Trophoblast cell (in vitro differentiated cells and primary cell): ENCODE results near the gene NHSL1.

Source experiments
- DNase-seq, 2 donors: peaks; one replicate each; pipeline ENCODE4 v3.0.0-alpha.2; 2016
- H2AFZ ChIP-seq: 2 replicates; pipeline ENCODE4 v1.6.1; 2013; ENCODE audit warnings: low read length, moderate library complexity, mild to moderate bottlenecking; ENCODE audit not compliant: insufficient read depth, poor library complexity
- H2AK5ac ChIP-seq: 2 replicates; pipeline ENCODE4 v1.6.1; 2013; ENCODE audit warnings: mild to moderate bottlenecking, low read length
- H2BK120ac ChIP-seq: 2 replicates; pipeline ENCODE4 v1.6.1; 2013; ENCODE audit warnings: low read length, mild to moderate bottlenecking, moderate library complexity; ENCODE audit not compliant: insufficient read depth, poor library complexity
- H2BK12ac ChIP-seq: 2 replicates; pipeline ENCODE4 v1.6.1; 2013; ENCODE audit warnings: mild to moderate bottlenecking, low read length, moderate library complexity
- H2BK5ac ChIP-seq: 2 replicates; pipeline ENCODE4 v1.6.1; 2013; ENCODE audit warnings: low read length, low read depth, moderate library complexity, mild to moderate bottlenecking; ENCODE audit not compliant: poor library complexity
- H3K14ac ChIP-seq: 2 replicates; pipeline ENCODE4 v1.6.1; 2013; ENCODE audit warnings: mild to moderate bottlenecking, low read length
- H3K18ac ChIP-seq: 2 replicates; pipeline ENCODE4 v1.6.1; 2013; ENCODE audit warnings: mild to moderate bottlenecking, low read length
- H3K23ac ChIP-seq: 2 replicates; pipeline ENCODE4 v1.6.1; 2013; ENCODE audit warnings: low read length
- H3K27ac ChIP-seq: 2 replicates; pipeline ENCODE4 v1.5.1; 2013; ENCODE audit warnings: low read depth, mild to moderate bottlenecking, inconsistent platforms, low read length, moderate library complexity
- H3K27me3 ChIP-seq: 2 replicates; pipeline ENCODE4 v1.6.1; 2013; ENCODE audit warnings: inconsistent platforms, mild to moderate bottlenecking, low read length, moderate library complexity; ENCODE audit not compliant: insufficient read depth
- H3K36me3 ChIP-seq, 2 experiments: 1 replicate in 1 of 2; 2 replicates in 1 of 2; pipeline ENCODE4 v1.6.1; 2013; ENCODE audit warnings: low read length in 2 of 2, mild to moderate bottlenecking in 2 of 2, moderate library complexity in 1 of 2; ENCODE audit not compliant: insufficient read depth in 2 of 2, control insufficient read depth in 1 of 2
- H3K4ac ChIP-seq: 2 replicates; pipeline ENCODE4 v1.6.1; 2013; ENCODE audit warnings: low read depth, mild to moderate bottlenecking, low read length, moderate library complexity
- H3K4me1 ChIP-seq, 2 experiments: 1 replicate in 1 of 2; 2 replicates in 1 of 2; pipeline ENCODE4 v1.6.1; 2013; ENCODE audit warnings: low read length in 2 of 2, mild to moderate bottlenecking in 2 of 2, moderate library complexity in 1 of 2; ENCODE audit not compliant: insufficient read depth in 2 of 2, control insufficient read depth in 1 of 2
- H3K4me2 ChIP-seq: 2 replicates; pipeline ENCODE4 v1.6.1; 2013; ENCODE audit warnings: inconsistent platforms, mild to moderate bottlenecking, low read length, moderate library complexity
- H3K4me3 ChIP-seq: 2 replicates; pipeline ENCODE4 v1.5.1; 2013; ENCODE audit warnings: mild to moderate bottlenecking, low read depth, low read length, inconsistent platforms
- H3K79me1 ChIP-seq: one replicate; pipeline ENCODE4 v1.6.1; 2013; ENCODE audit warnings: low read length
- H3K79me2 ChIP-seq: 2 replicates; pipeline ENCODE4 v1.6.1; 2013; ENCODE audit warnings: low read length, mild to moderate bottlenecking; ENCODE audit not compliant: control insufficient read depth, insufficient read depth, poor library complexity
- H3K9ac ChIP-seq: 2 replicates; pipeline ENCODE4 v1.6.1; 2013; ENCODE audit warnings: mild to moderate bottlenecking, low read length
- H3K9me3 ChIP-seq: 2 replicates; pipeline ENCODE4 v1.6.1; 2013; ENCODE audit warnings: low read depth, mild to moderate bottlenecking, control low read depth, inconsistent platforms, low read length; ENCODE audit not compliant: insufficient read depth
- H4K12ac ChIP-seq: 2 replicates; pipeline ENCODE4 v1.6.1; 2013; ENCODE audit warnings: low read depth, mild to moderate bottlenecking, low read length, moderate library complexity
- H4K8ac ChIP-seq: 2 replicates; pipeline ENCODE4 v1.6.1; 2013; ENCODE audit warnings: low read depth, mild to moderate bottlenecking, low read length, moderate library complexity
- H4K91ac ChIP-seq: one replicate; pipeline ENCODE4 v1.6.1; 2013; ENCODE audit warnings: low read depth, mild to moderate bottlenecking, low read length, moderate library complexity
- WGBS: extraction: QIAGEN DNeasy Blood & Tissue Kit; methylation state at CpG from one replicate; pipeline ENCODE4 v1.1.7; 2013; ENCODE audit warnings: missing lambda C conversion rate; ENCODE audit not compliant: insufficient read length, insufficient coverage; ENCODE audit errors: extremely low coverage; 5-methylcytosine and 5-hydroxymethylcytosine counted together

Gene NHSL1

GRCh38 chr6:138508676-138508988 is 9.3 kb upstream of the NHSL1 start:
- Histone ChIP-seq H2BK12ac (no peak overlapping the region), H3K27me3 (no peaks in the 10 kb centered on the region), H3K23ac (no peak overlapping the region), H3K9ac (no peak overlapping the region), H4K12ac (no peak overlapping the region), H3K36me3 (peaks cover 0 to 2% of the 10 kb centered on the region in 2 experiments), H3K79me1 (no peaks in the 10 kb centered on the region), H3K4me3 (no peak overlapping the region), H3K4me1 (no peaks in the 10 kb centered on the region), H2BK5ac (no peak overlapping the region), H2AK5ac (no peak overlapping the region), H3K14ac (no peak overlapping the region), H2AFZ (no peak overlapping the region), H4K91ac (no peak overlapping the region), H3K4me2 (no peak overlapping the region), H2BK120ac (no peak overlapping the region), H4K8ac (no peak overlapping the region), H3K79me2 (no peaks in the 10 kb centered on the region), H3K4ac (no peak overlapping the region), H3K27ac (no peak overlapping the region), H3K18ac (no peak overlapping the region), H3K9me3 (no peaks in the 10 kb centered on the region)
- no peak for DNase-seq
- WGBS, result no CpG with 5 or more reads among the region's 2 CpGs

- Histone ChIP-seq H3K4me1 (no peaks in the 10 kb centered on the region), H3K36me3 (peaks cover 0 to 2% of the 10 kb centered on the region in 2 experiments), H3K4ac (no peak overlapping the region), H2AK5ac (no peak overlapping the region), H2BK120ac (no peak overlapping the region), H2BK12ac (no peak overlapping the region), H3K4me3 (no peak overlapping the region), H3K9ac (no peak overlapping the region), H3K9me3 (no peaks in the 10 kb centered on the region), H3K18ac (no peak overlapping the region), H3K27me3 (no peaks in the 10 kb centered on the region), H2AFZ (no peak overlapping the region), H4K8ac (no peak overlapping the region), H3K4me2 (no peak overlapping the region), H3K14ac (no peak overlapping the region), H3K27ac (no peak overlapping the region), H3K23ac (no peak overlapping the region), H4K91ac (no peak overlapping the region), H3K79me1 (no peaks in the 10 kb centered on the region), H2BK5ac (no peak overlapping the region), H4K12ac (no peak overlapping the region), H3K79me2 (no peaks in the 10 kb centered on the region)
- no CpG with 5 or more reads among the region's 7 CpGs for WGBS
- DNase-seq, result no peak
These were observed 8.8 kb upstream of the NHSL1 start for GRCh38 chr6:138507977-138508675.

GRCh38 chr6:138504764-138505689 is 5.7 kb upstream of the NHSL1 start:
- no peak overlapping the region for H2BK12ac ChIP-seq
- no peaks in the 10 kb centered on the region for H3K9me3 ChIP-seq
- no peak overlapping the region for H2BK120ac ChIP-seq
- H2AK5ac ChIP-seq, result no peak overlapping the region
- no peak overlapping the region for H3K27ac ChIP-seq
- H3K27me3 ChIP-seq, result no peaks in the 10 kb centered on the region
- H3K9ac ChIP-seq, result no peak overlapping the region
- no peaks in the 10 kb centered on the region for H3K79me2 ChIP-seq
- no peak overlapping the region for H3K4me2 ChIP-seq
- H4K91ac ChIP-seq, result no peak overlapping the region
- H4K8ac ChIP-seq, result no peak overlapping the region
- no peak for DNase-seq
- no peaks in the 10 kb centered on the region for H3K36me3 ChIP-seq
- no peak overlapping the region for H3K4me3 ChIP-seq
- H3K4ac ChIP-seq, result no peak overlapping the region
- no peaks in the 10 kb centered on the region for H3K4me1 ChIP-seq
- H3K18ac ChIP-seq, result no peak overlapping the region
- no peak overlapping the region for H4K12ac ChIP-seq
- H3K23ac ChIP-seq, result no peak overlapping the region
- H3K14ac ChIP-seq, result no peak overlapping the region
- no peak overlapping the region for H2AFZ ChIP-seq
- no CpG with 5 or more reads among the region's 14 CpGs for WGBS
- H3K79me1 ChIP-seq, result no peaks in the 10 kb centered on the region
- H2BK5ac ChIP-seq, result no peak overlapping the region

- H4K8ac ChIP-seq, result no peak overlapping the region
- no peak overlapping the region for H3K4me3 ChIP-seq
- no peak overlapping the region for H3K9ac ChIP-seq
- H3K27ac ChIP-seq, result no peak overlapping the region
- no peaks in the 10 kb centered on the region for H3K27me3 ChIP-seq
- H3K4ac ChIP-seq, result no peak overlapping the region
- H3K79me1 ChIP-seq, result no peaks in the 10 kb centered on the region
- no peak overlapping the region for H4K12ac ChIP-seq
- no peak overlapping the region for H2BK5ac ChIP-seq
- no peak overlapping the region for H2BK12ac ChIP-seq
- no peaks in the 10 kb centered on the region for H3K79me2 ChIP-seq
- no peak overlapping the region for H3K23ac ChIP-seq
- H2AK5ac ChIP-seq, result no peak overlapping the region
- H3K36me3 ChIP-seq, result no peaks in the 10 kb centered on the region
- no peak for DNase-seq
- no peak overlapping the region for H3K14ac ChIP-seq
- no CpG with 5 or more reads among the region's 7 CpGs for WGBS
- no peaks in the 10 kb centered on the region for H3K9me3 ChIP-seq
- no peak overlapping the region for H2AFZ ChIP-seq
- H3K4me2 ChIP-seq, result no peak overlapping the region
- H3K4me1 ChIP-seq, result peaks cover 0 to 5% of the 10 kb centered on the region in 2 experiments
- H2BK120ac ChIP-seq, result no peak overlapping the region
- no peak overlapping the region for H4K91ac ChIP-seq
- H3K18ac ChIP-seq, result no peak overlapping the region
These were observed 4.8 kb upstream of the NHSL1 start for GRCh38 chr6:138503881-138504680.
